HL-60 (cell line): ENCODE data around the gene CREB5.

Experiments used
- DNase-seq, 2 experiments: peaks; one replicate each; pipeline ENCODE4 v3.0.0-alpha.2; 2010 to 2020; ENCODE audit warnings: low read depth in 1 of 2, low spot score in 1 of 2
- H3K27ac ChIP-seq: fragments of 250-450 bp; sonication (Bioruptor Pico); replicated peaks from 2 replicates; pipeline ENCODE4 v1.5.1; 2020; ENCODE audit warnings: mild to moderate bottlenecking, moderate library complexity
- H3K27me3 ChIP-seq: fragments of 250-450 bp; sonication (Bioruptor Pico); 2 replicates; pipeline ENCODE4 v1.5.1; 2021; ENCODE audit warnings: mild to moderate bottlenecking, moderate library complexity; ENCODE audit not compliant: insufficient read depth, poor library complexity, severe bottlenecking
- H3K4me3 ChIP-seq: replicated peaks from 2 replicates; pipeline ENCODE4 v1.5.1; 2011; ENCODE audit warnings: mild to moderate bottlenecking, control low read depth, low read length; ENCODE audit not compliant: insufficient read depth
- CTCF ChIP-seq: IDR thresholded peaks from one replicate; pipeline ENCODE4 v1.5.1; 2011; ENCODE audit warnings: low read length, control low read depth, inconsistent platforms; ENCODE audit not compliant: insufficient read depth
- GABPA ChIP-seq: IDR thresholded peaks from 2 replicates; pipeline ENCODE4 v1.6.1; 2012; ENCODE audit warnings: low read depth
- POLR2AphosphoS5 ChIP-seq: IDR thresholded peaks from 2 replicates; pipeline ENCODE4 v1.6.1; 2012; ENCODE audit warnings: low read depth
- REST ChIP-seq: IDR thresholded peaks from 2 replicates; pipeline ENCODE4 v1.6.1; 2012; ENCODE audit warnings: low read depth; ENCODE audit not compliant: insufficient replicate concordance
- SPI1 ChIP-seq: IDR thresholded peaks from 2 replicates; pipeline ENCODE4 v1.6.1; 2012; ENCODE audit warnings: low read depth, mild to moderate bottlenecking, borderline replicate concordance

Gene CREB5

GRCh38 chr7:28530175-28530802 lies 118.0 kb downstream of the CREB5 start:
- no peak for TF ChIP-seq SPI1
- no peak for TF ChIP-seq REST
- TF ChIP-seq GABPA, result no peak
- TF ChIP-seq POLR2AphosphoS5, result no peak
- no peak for TF ChIP-seq CTCF
- DNase-seq, result no peak
- no peak overlapping the region for H3K27ac ChIP-seq

GRCh38 chr7:28530803-28531175 lies 118.5 kb downstream of the CREB5 start:
- no peak for DNase-seq
- TF ChIP-seq GABPA, result no peak
- TF ChIP-seq REST, result no peak
- TF ChIP-seq CTCF, result no peak
- TF ChIP-seq SPI1, result no peak
- no peak for TF ChIP-seq POLR2AphosphoS5
- H3K27me3 ChIP-seq, result no peaks in the 10 kb centered on the region
- no peak overlapping the region for H3K4me3 ChIP-seq
- no peak overlapping the region for H3K27ac ChIP-seq

More at GRCh38 chr7:28530175-28530802, 118.0 kb downstream of the CREB5 start:
- Histone ChIP-seq H3K27me3 (no peaks in the 10 kb centered on the region), H3K4me3 (no peak overlapping the region)

GRCh38 chr7:28531291-28531690 lies 119.0 kb downstream of the CREB5 start:
- Histone ChIP-seq H3K27ac (no peak overlapping the region), H3K4me3 (no peak overlapping the region)
- DNase-seq, result no peak

More at GRCh38 chr7:28531291-28531690, 119.0 kb downstream of the CREB5 start:
- H3K27me3 ChIP-seq, result no peaks in the 10 kb centered on the region
- TF ChIP-seq SPI1, result no peak
- no peak for TF ChIP-seq POLR2AphosphoS5
- no peak for TF ChIP-seq CTCF
- TF ChIP-seq GABPA, result no peak
